Large intestine (tissue), 3 donors: ENCODE data around the gene ZSWIM5. TPM values are rescaled to one million over a fixed set of nuclear protein-coding genes. Genes with fewer than 3 reads are reported as not detected.
"Not testable (repeated sequence)": the region's sequence is repeated elsewhere in the genome, so short reads cannot be mapped to it uniquely, and the experiment has no call there.

Experiments used
- DNase-seq, 2 donors: peaks; one replicate each; pipeline versions ENCODE4 v3.0.0 to v3.0.0-alpha.2; 2013
- H3K27ac ChIP-seq: one replicate; pipeline ENCODE4 v1.5.1; 2013; ENCODE audit warnings: low read length
- H3K27me3 ChIP-seq: 2 replicates; pipeline ENCODE4 v1.6.1; 2013; ENCODE audit warnings: low read length; ENCODE audit not compliant: control insufficient read depth, insufficient read depth
- H3K36me3 ChIP-seq: 2 replicates; pipeline ENCODE4 v1.6.1; 2013; ENCODE audit warnings: low read length; ENCODE audit not compliant: control insufficient read depth, insufficient read depth
- H3K4me1 ChIP-seq: one replicate; pipeline ENCODE4 v1.6.1; 2013; ENCODE audit warnings: low read length; ENCODE audit not compliant: control insufficient read depth, insufficient read depth
- H3K4me3 ChIP-seq: one replicate; pipeline ENCODE4 v1.5.1; 2013; ENCODE audit warnings: low read length
- H3K9me3 ChIP-seq: one replicate; pipeline ENCODE4 v1.6.1; 2013; ENCODE audit warnings: mild to moderate bottlenecking, low read depth, low read length, moderate library complexity; ENCODE audit not compliant: control insufficient read depth
- WGBS: methylation state at CpG from one replicate; pipeline ENCODE4 v1.1.5; 2013; ENCODE audit warnings: low lambda C conversion rate; ENCODE audit not compliant: insufficient coverage; 5-methylcytosine and 5-hydroxymethylcytosine counted together
- polyA plus RNA-seq: library from polyadenylated mRNA; unstranded; fragments of 120-200 nt; gene quantifications from one replicate; pipeline ENCODE4 v1.2.1, GENCODE V29; 2013

The ZSWIM5 gene
- polyA plus RNA-seq, 1 donor: 9.3 TPM

GRCh38 chr1:45172005-45172404, 34.4 kb downstream of the ZSWIM5 start:
- Histone ChIP-seq H3K36me3 (no peaks in the 10 kb centered on the region), H3K27me3 (no peaks in the 10 kb centered on the region), H3K4me1 (no peaks in the 10 kb centered on the region), H3K4me3 (no peak overlapping the region), H3K27ac (no peak overlapping the region), H3K9me3 (no peaks in the 10 kb centered on the region)
- WGBS: 30% methylated on average over 5 of the region's 7 CpGs
- DNase-seq: peak; percentile 9 to 45

GRCh38 chr1:45171575-45171974, 34.8 kb downstream of the ZSWIM5 start:
- WGBS: no CpG with 5 or more reads among the region's 1 CpG
- Histone ChIP-seq H3K27me3 (no peaks in the 10 kb centered on the region), H3K4me1 (no peaks in the 10 kb centered on the region), H3K4me3 (no peak overlapping the region), H3K36me3 (no peaks in the 10 kb centered on the region), H3K9me3 (no peaks in the 10 kb centered on the region), H3K27ac (no peak overlapping the region)
- DNase-seq: no peak

- Histone ChIP-seq H3K36me3 (no peaks in the 10 kb centered on the region), H3K4me3 (no peak overlapping the region), H3K4me1 (no peaks in the 10 kb centered on the region), H3K27me3 (no peaks in the 10 kb centered on the region), H3K9me3 (no peaks in the 10 kb centered on the region), H3K27ac (no peak overlapping the region)
- WGBS: 80% methylated on average over 1 of the region's 4 CpGs
- no peak for DNase-seq
These were observed 36.2 kb downstream of the ZSWIM5 start for GRCh38 chr1:45170151-45170742.

GRCh38 chr1:45167947-45168346, 38.5 kb downstream of the ZSWIM5 start:
- not testable (repeated sequence) for H3K27ac ChIP-seq, H3K4me3 ChIP-seq, H3K4me1 ChIP-seq, H3K9me3 ChIP-seq, H3K27me3 ChIP-seq, DNase-seq, H3K36me3 ChIP-seq
- WGBS: no CpG with 5 or more reads among the region's 6 CpGs

- not testable (repeated sequence) for H3K4me1 ChIP-seq, H3K27me3 ChIP-seq, H3K27ac ChIP-seq, H3K4me3 ChIP-seq, H3K9me3 ChIP-seq, H3K36me3 ChIP-seq, DNase-seq
- no CpG with 5 or more reads among the region's 2 CpGs for WGBS
These were observed 42.1 kb downstream of the ZSWIM5 start for GRCh38 chr1:45164307-45164706.

GRCh38 chr1:45163111-45163510, 43.3 kb downstream of the ZSWIM5 start:
- WGBS: 90% methylated on average over 2 of the region's 3 CpGs
- H3K4me3 ChIP-seq, H3K4me1 ChIP-seq, H3K36me3 ChIP-seq, H3K27me3 ChIP-seq, DNase-seq, H3K27ac ChIP-seq, H3K9me3 ChIP-seq: not testable (repeated sequence)

- H3K36me3 ChIP-seq, H3K4me3 ChIP-seq, DNase-seq, H3K4me1 ChIP-seq, H3K27me3 ChIP-seq, H3K9me3 ChIP-seq, H3K27ac ChIP-seq: not testable (repeated sequence)
- WGBS: no CpG with 5 or more reads among the region's 14 CpGs
These were observed 44.1 kb downstream of the ZSWIM5 start for GRCh38 chr1:45162041-45163035.

- H3K36me3 ChIP-seq: no peaks in the 10 kb centered on the region
- no peaks in the 10 kb centered on the region for H3K9me3 ChIP-seq
- H3K4me3 ChIP-seq: no peak overlapping the region
- no peak overlapping the region for H3K27ac ChIP-seq
- no peaks in the 10 kb centered on the region for H3K27me3 ChIP-seq
- no peak for DNase-seq
- no peaks in the 10 kb centered on the region for H3K4me1 ChIP-seq
These were observed 50.4 kb downstream of the ZSWIM5 start for GRCh38 chr1:45155957-45156356.

GRCh38 chr1:45155423-45155822, 51.0 kb downstream of the ZSWIM5 start:
- H3K4me1 ChIP-seq: no peaks in the 10 kb centered on the region
- no peaks in the 10 kb centered on the region for H3K36me3 ChIP-seq
- no peak overlapping the region for H3K27ac ChIP-seq
- 98% methylated on average over 5 of the region's 7 CpGs for WGBS
- H3K9me3 ChIP-seq: no peaks in the 10 kb centered on the region
- H3K27me3 ChIP-seq: no peaks in the 10 kb centered on the region
- H3K4me3 ChIP-seq: no peak overlapping the region
- no peak for DNase-seq

- Histone ChIP-seq H3K36me3 (no peaks in the 10 kb centered on the region), H3K27me3 (no peaks in the 10 kb centered on the region), H3K4me3 (no peak overlapping the region), H3K4me1 (no peaks in the 10 kb centered on the region), H3K27ac (no peak overlapping the region), H3K9me3 (no peaks in the 10 kb centered on the region)
- 75% methylated on average over 2 of the region's 3 CpGs for WGBS
- DNase-seq: no peak
These were observed 54.3 kb downstream of the ZSWIM5 start for GRCh38 chr1:45152126-45152525.
